ENCODE results near the gene IMMP2L.

- TF ChIP-seq CTCF (optimal IDR thresholded peaks at IDR 0.05 in 1 of 3, IDR thresholded peaks at IDR 0.05 in 1 of 3, conservative IDR thresholded peaks at IDR 0.05 in 1 of 3; ENCODE audit: extremely low read depth in 1 of 3, insufficient read depth in 2 of 3, low read length in 3 of 3) (no peak), EZH2 (IDR thresholded peaks at IDR 0.05; ENCODE audit: low read length) (no peak)
These were observed 298.0 kb downstream of the IMMP2L start for GRCh38 chr7:111264111-111264868.

Data from keratinocyte (primary cell).